ENCODE measurements around the gene BARX1. TPM values are rescaled to one million over a fixed set of nuclear protein-coding genes. Genes with fewer than 3 reads are reported as not detected.

The BARX1 gene
- total RNA-seq, 1 experiment from 2014 or later = 8.9 TPM

DNA sequence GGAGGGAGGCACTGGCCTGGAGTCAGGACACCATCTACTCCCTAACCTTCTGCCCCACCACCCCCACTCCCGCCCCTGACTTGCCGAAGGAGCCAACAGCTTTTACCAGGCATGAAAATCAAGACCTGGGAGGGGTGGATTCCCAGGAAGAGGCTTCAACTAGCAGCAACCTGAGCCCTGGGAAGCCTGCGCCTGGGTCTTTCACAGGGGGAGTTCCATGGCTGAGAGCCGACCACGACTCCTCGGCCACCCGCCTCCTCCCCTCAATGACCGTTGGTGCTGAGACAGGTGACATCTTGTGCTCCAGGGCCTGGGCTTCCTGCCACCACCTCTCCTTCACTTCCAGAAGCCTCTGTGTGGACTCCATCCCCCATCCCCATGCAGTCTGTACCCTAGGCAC, 37.1 kb downstream of the BARX1 start:
- no peak for TF ChIP-seq ELF4 (CRISPR knock-in tag; IDR thresholded peaks at IDR 0.05; ENCODE audit: low read depth)
- TF ChIP-seq TP53 (CRISPR knock-in tag; IDR thresholded peaks at IDR 0.05) = no peak
- TF ChIP-seq ZNF138 (CRISPR knock-in tag; conservative IDR thresholded peaks at IDR 0.05) = no peak
- no peak for TF ChIP-seq CREB1 (CRISPR knock-in tag; IDR thresholded peaks at IDR 0.05)
- TF ChIP-seq TEAD4 (CRISPR knock-in tag; IDR thresholded peaks at IDR 0.05) = no peak
- TF ChIP-seq, protein P1, sequence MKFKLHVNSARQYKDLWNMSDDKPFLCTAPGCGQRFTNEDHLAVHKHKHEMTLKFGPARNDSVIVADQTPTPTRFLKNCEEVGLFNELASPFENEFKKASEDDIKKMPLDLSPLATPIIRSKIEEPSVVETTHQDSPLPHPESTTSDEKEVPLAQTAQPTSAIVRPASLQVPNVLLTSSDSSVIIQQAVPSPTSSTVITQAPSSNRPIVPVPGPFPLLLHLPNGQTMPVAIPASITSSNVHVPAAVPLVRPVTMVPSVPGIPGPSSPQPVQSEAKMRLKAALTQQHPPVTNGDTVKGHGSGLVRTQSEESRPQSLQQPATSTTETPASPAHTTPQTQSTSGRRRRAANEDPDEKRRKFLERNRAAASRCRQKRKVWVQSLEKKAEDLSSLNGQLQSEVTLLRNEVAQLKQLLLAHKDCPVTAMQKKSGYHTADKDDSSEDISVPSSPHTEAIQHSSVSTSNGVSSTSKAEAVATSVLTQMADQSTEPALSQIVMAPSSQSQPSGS (CRISPR knock-in tag; IDR thresholded peaks at IDR 0.05; ENCODE audit: borderline replicate concordance, low read depth) = no peak
- TF ChIP-seq, protein P2, sequence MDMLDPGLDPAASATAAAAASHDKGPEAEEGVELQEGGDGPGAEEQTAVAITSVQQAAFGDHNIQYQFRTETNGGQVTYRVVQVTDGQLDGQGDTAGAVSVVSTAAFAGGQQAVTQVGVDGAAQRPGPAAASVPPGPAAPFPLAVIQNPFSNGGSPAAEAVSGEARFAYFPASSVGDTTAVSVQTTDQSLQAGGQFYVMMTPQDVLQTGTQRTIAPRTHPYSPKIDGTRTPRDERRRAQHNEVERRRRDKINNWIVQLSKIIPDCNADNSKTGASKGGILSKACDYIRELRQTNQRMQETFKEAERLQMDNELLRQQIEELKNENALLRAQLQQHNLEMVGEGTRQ (CRISPR knock-in tag; IDR thresholded peaks at IDR 0.05) = no peak
- TF ChIP-seq ZNF219 (CRISPR knock-in tag; IDR thresholded peaks at IDR 0.05; ENCODE audit: borderline replicate concordance) = no peak
- no peak for TF ChIP-seq RELA (CRISPR knock-in tag; IDR thresholded peaks at IDR 0.05; ENCODE audit: borderline replicate concordance)
- TF ChIP-seq, protein P3, sequence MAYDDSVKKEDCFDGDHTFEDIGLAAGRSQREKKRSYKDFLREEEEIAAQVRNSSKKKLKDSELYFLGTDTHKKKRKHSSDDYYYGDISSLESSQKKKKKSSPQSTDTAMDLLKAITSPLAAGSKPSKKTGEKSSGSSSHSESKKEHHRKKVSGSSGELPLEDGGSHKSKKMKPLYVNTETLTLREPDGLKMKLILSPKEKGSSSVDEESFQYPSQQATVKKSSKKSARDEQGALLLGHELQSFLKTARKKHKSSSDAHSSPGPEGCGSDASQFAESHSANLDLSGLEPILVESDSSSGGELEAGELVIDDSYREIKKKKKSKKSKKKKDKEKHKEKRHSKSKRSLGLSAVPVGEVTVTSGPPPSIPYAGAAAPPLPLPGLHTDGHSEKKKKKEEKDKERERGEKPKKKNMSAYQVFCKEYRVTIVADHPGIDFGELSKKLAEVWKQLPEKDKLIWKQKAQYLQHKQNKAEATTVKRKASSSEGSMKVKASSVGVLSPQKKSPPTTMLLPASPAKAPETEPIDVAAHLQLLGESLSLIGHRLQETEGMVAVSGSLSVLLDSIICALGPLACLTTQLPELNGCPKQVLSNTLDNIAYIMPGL (CRISPR knock-in tag; IDR thresholded peaks at IDR 0.05) = no peak
- no peak for TF ChIP-seq HMGA2 (CRISPR knock-in tag; IDR thresholded peaks at IDR 0.05)
- no peak for TF ChIP-seq NFATC4 (CRISPR knock-in tag; IDR thresholded peaks at IDR 0.05)
- TF ChIP-seq KAT7 (CRISPR knock-in tag; IDR thresholded peaks at IDR 0.05; ENCODE audit: borderline replicate concordance) = no peak
- TF ChIP-seq FOXK1 (CRISPR knock-in tag; IDR thresholded peaks at IDR 0.05) = no peak
- TF ChIP-seq, protein P4, sequence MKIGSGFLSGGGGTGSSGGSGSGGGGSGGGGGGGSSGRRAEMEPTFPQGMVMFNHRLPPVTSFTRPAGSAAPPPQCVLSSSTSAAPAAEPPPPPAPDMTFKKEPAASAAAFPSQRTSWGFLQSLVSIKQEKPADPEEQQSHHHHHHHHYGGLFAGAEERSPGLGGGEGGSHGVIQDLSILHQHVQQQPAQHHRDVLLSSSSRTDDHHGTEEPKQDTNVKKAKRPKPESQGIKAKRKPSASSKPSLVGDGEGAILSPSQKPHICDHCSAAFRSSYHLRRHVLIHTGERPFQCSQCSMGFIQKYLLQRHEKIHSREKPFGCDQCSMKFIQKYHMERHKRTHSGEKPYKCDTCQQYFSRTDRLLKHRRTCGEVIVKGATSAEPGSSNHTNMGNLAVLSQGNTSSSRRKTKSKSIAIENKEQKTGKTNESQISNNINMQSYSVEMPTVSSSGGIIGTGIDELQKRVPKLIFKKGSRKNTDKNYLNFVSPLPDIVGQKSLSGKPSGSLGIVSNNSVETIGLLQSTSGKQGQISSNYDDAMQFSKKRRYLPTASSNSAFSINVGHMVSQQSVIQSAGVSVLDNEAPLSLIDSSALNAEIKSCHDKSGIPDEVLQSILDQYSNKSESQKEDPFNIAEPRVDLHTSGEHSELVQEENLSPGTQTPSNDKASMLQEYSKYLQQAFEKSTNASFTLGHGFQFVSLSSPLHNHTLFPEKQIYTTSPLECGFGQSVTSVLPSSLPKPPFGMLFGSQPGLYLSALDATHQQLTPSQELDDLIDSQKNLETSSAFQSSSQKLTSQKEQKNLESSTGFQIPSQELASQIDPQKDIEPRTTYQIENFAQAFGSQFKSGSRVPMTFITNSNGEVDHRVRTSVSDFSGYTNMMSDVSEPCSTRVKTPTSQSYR (CRISPR knock-in tag; IDR thresholded peaks at IDR 0.05) = no peak
- TF ChIP-seq PRRX2 (CRISPR knock-in tag; IDR thresholded peaks at IDR 0.05) = no peak
- TF ChIP-seq, protein P5, sequence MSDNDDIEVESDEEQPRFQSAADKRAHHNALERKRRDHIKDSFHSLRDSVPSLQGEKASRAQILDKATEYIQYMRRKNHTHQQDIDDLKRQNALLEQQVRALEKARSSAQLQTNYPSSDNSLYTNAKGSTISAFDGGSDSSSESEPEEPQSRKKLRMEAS (CRISPR knock-in tag; IDR thresholded peaks at IDR 0.05) = no peak
- TF ChIP-seq GRHL2 (CRISPR knock-in tag; IDR thresholded peaks at IDR 0.05; ENCODE audit: insufficient replicate concordance, severe bottlenecking) = no peak
- TF ChIP-seq SMAD3 (CRISPR knock-in tag; IDR thresholded peaks at IDR 0.05; ENCODE audit: borderline replicate concordance) = no peak
- TF ChIP-seq ZBTB21 (CRISPR knock-in tag; IDR thresholded peaks at IDR 0.05; ENCODE audit: borderline replicate concordance) = no peak
- Mint-ChIP-seq H3K4me1 (peaks cover 5% of the 10 kb centered on the region; the same call in 1 of the 2 replicates), H3K4me3 (no peak overlapping the region), H3K9me3 (no peaks in the 10 kb centered on the region), H3K36me3 (no peaks in the 10 kb centered on the region), H3K27ac (no peak overlapping the region), H3K27me3 (ENCODE audit: low read depth) (no peaks in the 10 kb centered on the region; the same call in 1 of the 2 replicates)
- ATAC-seq (no peak), DNase-seq (ENCODE audit: low spot score) (no peak)
- CTCF ChIA-PET = interaction anchor here (1.0 to 1.9 kb wide), 3 partner anchors 45 to 91 kb away, joined by 3 to 9 read pairs (median 4); no protein-coding TSS in a partner anchor
- POLR2A ChIA-PET = no interaction called here

Measured in WTC11 (cell line).